HG02973 (cell line): Measurements from ENCODE around the gene ZBTB48.
A peak's percentile ranks its signal among the peaks of the same experiment; 100 is the strongest.
"Not testable (repeated sequence)": the region's sequence is repeated elsewhere in the genome, so short reads cannot be mapped to it uniquely, and the experiment has no call there.

Source experiments
- ATAC-seq: cut with Tn5 transposase; IDR thresholded peaks from one replicate; pipeline ENCODE4 v1.9.1; 2021; ENCODE audit warnings: moderate library complexity; ENCODE audit not compliant: unreplicated experiment

Gene ZBTB48

GRCh38 chr1:6579374-6580118 is at the start of gene ZBTB48:
Gene ZBTB48, plus strand, starts transcription at chr1:6579994. Its CDS starts 616 bp downstream, at chr1:6580610.
- ATAC-seq, result peak; percentile 95

- no peak for ATAC-seq
Measured at GRCh38 chr1:6530504-6531160, 49.2 kb upstream of the ZBTB48 start.

- no peak for ATAC-seq
Measured at GRCh38 chr1:6531996-6532395, 47.8 kb upstream of the ZBTB48 start.

GRCh38 chr1:6534248-6534822 is 45.5 kb upstream of the ZBTB48 start:
- no peak for ATAC-seq

GRCh38 chr1:6535214-6535613 is 44.6 kb upstream of the ZBTB48 start:
- no peak for ATAC-seq

GRCh38 chr1:6536291-6536690 is 43.5 kb upstream of the ZBTB48 start:
- no peak for ATAC-seq

GRCh38 chr1:6538956-6539355 is 40.8 kb upstream of the ZBTB48 start:
- ATAC-seq, result no peak

- no peak for ATAC-seq
Measured at GRCh38 chr1:6544831-6545230, 35.0 kb upstream of the ZBTB48 start.

GRCh38 chr1:6545276-6546112 is 34.3 kb upstream of the ZBTB48 start:
- ATAC-seq, result no peak

- no peak for ATAC-seq
Measured at GRCh38 chr1:6546326-6546725, 33.5 kb upstream of the ZBTB48 start.

- no peak for ATAC-seq
Measured at GRCh38 chr1:6547301-6547700, 32.5 kb upstream of the ZBTB48 start.

- peak; percentile 87 for ATAC-seq
Measured at GRCh38 chr1:6554031-6554906, 25.5 kb upstream of the ZBTB48 start, which contains the start of gene NOL9. Gene NOL9, minus strand, starts transcription at chr1:6554513. Its CDS starts 11 bp downstream, at chr1:6554502.

- ATAC-seq, result no peak
Measured at GRCh38 chr1:6554907-6555778, 24.7 kb upstream of the ZBTB48 start, which contains the start of gene TAS1R1. Gene TAS1R1, plus strand, starts transcription at chr1:6555307. Its CDS starts 67 bp downstream, at chr1:6555374.

- no peak for ATAC-seq
Measured at GRCh38 chr1:6557597-6557996, 22.2 kb upstream of the ZBTB48 start.

GRCh38 chr1:6559161-6559560 is 20.6 kb upstream of the ZBTB48 start:
- ATAC-seq, result not testable (repeated sequence)

- no peak for ATAC-seq
Measured at GRCh38 chr1:6560267-6560666, 19.5 kb upstream of the ZBTB48 start.

GRCh38 chr1:6569033-6569432 is 10.8 kb upstream of the ZBTB48 start:
- no peak for ATAC-seq

- no peak for ATAC-seq
Measured at GRCh38 chr1:6570100-6570499, 9.7 kb upstream of the ZBTB48 start.

GRCh38 chr1:6570987-6571386 is 8.8 kb upstream of the ZBTB48 start:
- no peak for ATAC-seq
